Psoas muscle (tissue), 8 donors: ENCODE data around the gene ESRRA. TPM values are rescaled to one million over a fixed set of nuclear protein-coding genes. Genes with fewer than 3 reads are reported as not detected.
"Not testable (repeated sequence)": the region's sequence is repeated elsewhere in the genome, so short reads cannot be mapped to it uniquely, and the experiment has no call there.

Experiments
- ATAC-seq, 4 donors: fragments of 200-7000 bp; cut with Tn5 transposase; one replicate each; pipeline ENCODE4 v1.9.1; 2020; ENCODE audit warnings: moderate library complexity in 3 of 4, mild to moderate bottlenecking in 2 of 4
- DNase-seq, 2 donors: peaks; one replicate each; pipeline ENCODE4 v3.0.0-alpha.2; 2020
- H3K27ac ChIP-seq: fragments of 200-600 bp; one replicate; pipeline ENCODE4 v1.8.0; 2022
- H3K27me3 ChIP-seq, 3 donors: fragments of 200-600 bp in 1 of 3; one replicate each; pipeline versions ENCODE4 v1.6.1 to v1.8.0; 2013 to 2022; ENCODE audit warnings: low read length in 2 of 3, mild to moderate bottlenecking in 2 of 3, moderate library complexity in 1 of 3; ENCODE audit not compliant: insufficient read depth in 3 of 3
- H3K36me3 ChIP-seq, 2 donors: fragments of 200-600 bp in 1 of 2; one replicate each; pipeline versions ENCODE4 v1.6.1 to v1.8.0; 2013 to 2022; ENCODE audit warnings: low read depth in 1 of 2, mild to moderate bottlenecking in 1 of 2, moderate library complexity in 1 of 2; ENCODE audit not compliant: insufficient read depth in 1 of 2
- H3K4me1 ChIP-seq: fragments of 200-600 bp; one replicate; pipeline ENCODE4 v1.8.0; 2022
- H3K4me3 ChIP-seq: fragments of 200-600 bp; one replicate; pipeline ENCODE4 v1.8.0; 2022; ENCODE audit warnings: mild to moderate bottlenecking
- H3K9me3 ChIP-seq: fragments of 200-600 bp; one replicate; pipeline ENCODE4 v1.8.0; 2022
- CTCF ChIP-seq: fragments of 200-600 bp; IDR thresholded peaks from one replicate; pipeline ENCODE4 v1.8.0; 2022; ENCODE audit warnings: antibody characterized with exemption
- WGBS, 3 donors: extraction: QIAGEN DNeasy Blood & Tissue Kit; methylation state at CpG; one replicate each; pipeline versions ENCODE4 v1.1.6 to v1.1.7; 2013; 5-methylcytosine and 5-hydroxymethylcytosine counted together
- intact Hi-C, 2 donors: fragments of 100-400 bp; cut with DNase I; formaldehyde crosslinking; loops; one replicate each; pipeline versions ENCODE4 v1.11.0 to v1.14.2; 2022
- polyA plus RNA-seq, 3 donors: library from polyadenylated mRNA; stranded (reverse); fragments of 200-250 nt; gene quantifications; one replicate each; pipeline ENCODE4 v1.2.3, GENCODE V29; 2013
- total RNA-seq, 4 donors: library from RNA; stranded (reverse); fragmentation: NEBNext Ultra II Directional in 2 of 4; extraction: Animal tissue kit (Norgen Biotek cat#: 25700) in 2 of 4; gene quantifications; one replicate each; pipeline versions ENCODE4 v1.2.1 to v1.2.4, GENCODE V29; 2021 to 2023
- donor health status: healthy with polysubstance abuse.
- donor health status: DM: no; HTN: no; CAD: no; lungs with moderate emphysema.
- donor health status: Bipolar disorder and iron deficiency.
- donor health status: healthy.
- donor health status: DM: yes; HTN: yes; CAD: no.
- donor health status: DM: no; HTN: no; CAD: no.
- donor health status: DM: no; HTN: no; CAD: no.
- donor health status: DM: yes; HTN: yes; CAD: no.

The ESRRA gene
- total and polyA plus RNA-seq, 7 donors = 104 to 362 (median 261) TPM

GRCh38 chr11:64314805-64315561, 9.7 kb downstream of the ESRRA start:
- no peak for TF ChIP-seq CTCF
- Histone ChIP-seq H3K4me1 (peaks cover 31% of the 10 kb centered on the region), H3K36me3 (peaks cover 5 to 28% of the 10 kb centered on the region in 2 donors), H3K9me3 (no peaks in the 10 kb centered on the region), H3K4me3 (no peak overlapping the region), H3K27me3 (no peaks in the 10 kb centered on the region), H3K27ac (no peak overlapping the region)
- DNase-seq (no peak), ATAC-seq (no peak)
- intact Hi-C loops = no loop called here
- whole genome bisulfite sequencing, 3 donors = 82 to 85% (median 84%) methylated on average over 24 of the region's 24 CpGs

DNA sequence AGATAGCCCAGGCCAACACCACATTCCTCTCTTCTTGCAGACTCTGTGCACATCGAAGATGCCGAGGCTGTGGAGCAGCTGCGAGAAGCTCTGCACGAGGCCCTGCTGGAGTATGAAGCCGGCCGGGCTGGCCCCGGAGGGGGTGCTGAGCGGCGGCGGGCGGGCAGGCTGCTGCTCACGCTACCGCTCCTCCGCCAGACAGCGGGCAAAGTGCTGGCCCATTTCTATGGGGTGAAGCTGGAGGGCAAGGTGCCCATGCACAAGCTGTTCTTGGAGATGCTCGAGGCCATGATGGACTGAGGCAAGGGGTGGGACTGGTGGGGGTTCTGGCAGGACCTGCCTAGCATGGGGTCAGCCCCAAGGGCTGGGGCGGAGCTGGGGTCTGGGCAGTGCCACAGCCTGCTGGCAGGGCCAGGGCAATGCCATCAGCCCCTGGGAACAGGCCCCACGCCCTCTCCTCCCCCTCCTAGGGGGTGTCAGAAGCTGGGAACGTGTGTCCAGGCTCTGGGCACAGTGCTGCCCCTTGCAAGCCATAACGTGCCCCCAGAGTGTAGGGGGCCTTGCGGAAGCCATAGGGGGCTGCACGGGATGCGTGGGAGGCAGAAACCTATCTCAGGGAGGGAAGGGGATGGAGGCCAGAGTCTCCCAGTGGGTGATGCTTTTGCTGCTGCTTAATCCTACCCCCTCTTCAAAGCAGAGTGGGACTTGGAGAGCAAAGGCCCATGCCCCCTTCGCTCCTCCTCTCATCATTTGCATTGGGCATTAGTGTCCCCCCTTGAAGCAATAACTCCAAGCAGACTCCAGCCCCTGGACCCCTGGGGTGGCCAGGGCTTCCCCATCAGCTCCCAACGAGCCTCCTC, 10.6 kb downstream of the ESRRA start:
- peaks cover 31% of the 10 kb centered on the region for H3K4me1 ChIP-seq
- intact Hi-C loops = not testable (repeated sequence)
- WGBS, 3 donors = 56 to 64% (median 63%) methylated on average over 24 to 25 of the region's 25 CpGs

DNA sequence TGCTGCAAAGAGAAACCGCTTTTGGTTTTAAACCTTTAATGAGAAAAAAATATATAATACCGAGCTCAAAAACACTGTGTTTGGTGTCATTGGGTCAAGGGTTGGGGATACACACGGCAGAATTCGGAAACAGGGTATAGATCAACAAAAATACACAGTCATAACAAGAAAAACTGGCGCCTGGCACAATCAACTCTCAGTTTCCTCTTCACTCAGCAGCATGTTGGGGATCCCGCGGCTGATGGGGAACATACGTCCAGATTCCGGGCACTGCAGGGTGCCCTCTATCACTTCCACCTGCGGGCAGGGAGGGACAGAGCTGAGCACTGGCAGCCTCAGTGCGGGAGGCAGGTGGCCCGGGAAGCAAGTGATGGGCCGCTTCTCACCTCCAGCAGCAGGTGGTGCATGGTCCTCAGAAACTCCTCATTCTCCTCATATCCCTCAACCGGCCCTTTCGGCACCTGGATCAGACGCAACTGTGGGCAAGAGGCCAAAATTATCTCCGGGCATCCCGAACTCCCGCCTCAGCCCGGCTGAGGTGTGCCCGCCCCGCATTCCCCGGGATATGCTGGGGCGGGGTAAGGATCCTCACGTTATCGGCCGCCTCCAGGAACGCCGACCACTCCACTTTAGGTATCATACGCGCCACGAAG, 11.5 kb downstream of the ESRRA start:
- no peak for DNase-seq
- peak overlapping the region; percentile 99 for H3K27ac ChIP-seq
- H3K9me3 ChIP-seq = no peaks in the 10 kb centered on the region
- peaks cover 24% of the 10 kb centered on the region for H3K4me1 ChIP-seq
- H3K4me3 ChIP-seq = peak overlapping the region; percentile 86
- no peaks in the 10 kb centered on the region for H3K27me3 ChIP-seq
- intact Hi-C loops = no loop called here
- peaks cover 8 to 33% of the 10 kb centered on the region in 2 donors for H3K36me3 ChIP-seq
- WGBS, 3 donors = 7 to 8% (median 8%) methylated on average over 30 to 32 of the region's 32 CpGs
- no peak for ATAC-seq
- no peak for TF ChIP-seq CTCF

More for the DNA sequence above, 10.6 kb downstream of the ESRRA start:
- H3K27me3 ChIP-seq, H3K9me3 ChIP-seq, DNase-seq, ATAC-seq: not testable (repeated sequence)
- Histone ChIP-seq H3K4me3 (peak overlapping the region; percentile 86), H3K27ac (peak overlapping the region; percentile 99), H3K36me3 (peaks cover 7 to 28% of the 10 kb centered on the region in 2 donors)

DNA sequence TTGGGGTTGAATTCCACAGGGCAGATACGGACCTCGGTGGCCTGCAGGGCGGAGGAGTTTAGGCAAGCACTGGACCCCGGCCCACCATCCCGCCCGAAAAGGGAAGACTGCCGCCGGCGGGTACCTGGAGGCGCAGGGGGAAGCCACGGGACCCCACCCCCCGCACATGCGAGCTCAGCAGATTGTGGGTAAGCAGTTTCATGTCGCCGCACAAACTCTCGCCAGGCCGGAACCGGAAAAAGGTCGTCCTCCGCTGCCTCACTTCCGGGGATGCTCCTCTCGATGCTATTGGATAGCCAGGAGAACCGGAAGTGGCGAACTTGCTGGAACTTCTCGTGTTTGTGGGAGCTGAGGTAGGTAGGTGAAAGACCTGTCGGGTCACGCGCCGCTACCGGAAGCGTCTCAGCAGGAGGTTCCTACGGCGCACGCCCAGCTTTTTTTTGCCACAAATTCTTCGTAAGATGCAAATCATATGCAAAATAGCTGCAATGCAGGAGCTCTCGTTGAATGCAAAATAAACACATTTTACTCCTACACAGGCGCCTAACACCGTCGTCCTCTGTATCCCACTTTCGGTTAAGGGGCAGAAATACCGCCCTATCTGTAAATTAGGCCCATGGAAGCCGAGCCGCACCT, 12.1 kb downstream of the ESRRA start, which contains the start of gene TRMT112:
TRMT112 (minus strand) TSS at position 235 of the 636 bp plus-strand sequence; CDS start at position 202, 33 bp downstream.
- intact Hi-C loops = no loop called here
- Histone ChIP-seq H3K27me3 (no peaks in the 10 kb centered on the region), H3K4me1 (peaks cover 23% of the 10 kb centered on the region)

More for the DNA sequence above, 12.1 kb downstream of the ESRRA start, which contains the start of gene TRMT112:
- H3K4me3 ChIP-seq = peak within 1 kb of the TSS; percentile 86
- H3K27ac ChIP-seq = peak within 1 kb of the TSS; percentile 99
- ATAC-seq (peak; percentile 82 to 85 (median 85)), DNase-seq (peak; percentile 96 to 97)
- no peaks in the 10 kb centered on the region for H3K9me3 ChIP-seq
- no peak for TF ChIP-seq CTCF
- H3K36me3 ChIP-seq = peaks cover 8 to 40% of the 10 kb centered on the region in 2 donors
- 0 to 1% (median 0%) methylated on average over 38 to 43 of the region's 43 CpGs for WGBS, 3 donors
